ENCODE results near the gene TCF7L1. TPM values are rescaled to one million over a fixed set of nuclear protein-coding genes. Genes with fewer than 3 reads are reported as not detected.

TCF7L1 gene, protein sequence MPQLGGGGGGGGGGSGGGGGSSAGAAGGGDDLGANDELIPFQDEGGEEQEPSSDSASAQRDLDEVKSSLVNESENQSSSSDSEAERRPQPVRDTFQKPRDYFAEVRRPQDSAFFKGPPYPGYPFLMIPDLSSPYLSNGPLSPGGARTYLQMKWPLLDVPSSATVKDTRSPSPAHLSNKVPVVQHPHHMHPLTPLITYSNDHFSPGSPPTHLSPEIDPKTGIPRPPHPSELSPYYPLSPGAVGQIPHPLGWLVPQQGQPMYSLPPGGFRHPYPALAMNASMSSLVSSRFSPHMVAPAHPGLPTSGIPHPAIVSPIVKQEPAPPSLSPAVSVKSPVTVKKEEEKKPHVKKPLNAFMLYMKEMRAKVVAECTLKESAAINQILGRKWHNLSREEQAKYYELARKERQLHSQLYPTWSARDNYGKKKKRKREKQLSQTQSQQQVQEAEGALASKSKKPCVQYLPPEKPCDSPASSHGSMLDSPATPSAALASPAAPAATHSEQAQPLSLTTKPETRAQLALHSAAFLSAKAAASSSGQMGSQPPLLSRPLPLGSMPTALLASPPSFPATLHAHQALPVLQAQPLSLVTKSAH
- total RNA-seq = 2.3 and 3.2 TPM in 2 replicates

DNA sequence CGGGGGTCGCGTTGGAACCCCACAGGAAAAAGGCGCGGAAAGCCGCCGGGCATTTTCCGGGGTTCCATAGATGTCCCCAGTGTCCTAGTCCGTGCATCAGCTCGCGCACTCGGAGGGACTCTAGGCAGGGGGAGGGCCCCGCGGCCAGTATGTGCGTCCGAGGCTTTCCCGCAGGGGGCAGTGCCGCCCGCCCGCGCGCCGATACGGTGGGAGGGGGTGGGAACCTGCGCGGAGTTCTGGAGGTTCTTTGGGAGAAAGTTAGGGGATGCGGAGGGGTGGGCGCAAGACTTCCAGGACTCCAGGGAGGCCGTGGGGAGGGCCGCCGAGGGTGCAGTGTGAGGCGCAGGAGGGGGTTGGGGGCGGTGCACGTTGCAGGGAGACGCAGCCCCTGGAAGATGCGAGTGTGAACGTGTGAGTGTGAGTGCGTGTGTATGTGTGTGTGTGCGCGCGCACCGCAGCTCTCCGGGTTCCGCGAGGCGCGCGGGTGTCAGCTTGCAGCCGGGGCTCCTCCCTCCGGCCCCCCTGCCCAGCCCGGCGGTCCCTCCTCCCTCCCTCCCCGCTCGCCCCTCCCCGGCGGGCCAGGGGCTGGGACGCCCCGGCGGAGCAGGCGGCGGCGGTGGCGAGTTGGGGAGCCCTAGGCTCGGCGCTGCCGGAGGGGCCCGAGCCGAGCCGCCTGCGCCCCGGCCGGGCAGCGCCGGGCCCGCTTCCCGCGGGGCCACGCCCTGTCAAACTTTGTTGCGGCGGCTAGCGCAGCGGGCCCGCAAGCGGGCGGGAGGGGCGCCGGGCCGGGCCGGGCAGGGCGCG, at the start of gene TCF7L1:
Gene TCF7L1 (plus strand): TSS at position 559 of the 804 bp plus-strand sequence. CDS start 293 bp downstream, outside the sequence.

DNA sequence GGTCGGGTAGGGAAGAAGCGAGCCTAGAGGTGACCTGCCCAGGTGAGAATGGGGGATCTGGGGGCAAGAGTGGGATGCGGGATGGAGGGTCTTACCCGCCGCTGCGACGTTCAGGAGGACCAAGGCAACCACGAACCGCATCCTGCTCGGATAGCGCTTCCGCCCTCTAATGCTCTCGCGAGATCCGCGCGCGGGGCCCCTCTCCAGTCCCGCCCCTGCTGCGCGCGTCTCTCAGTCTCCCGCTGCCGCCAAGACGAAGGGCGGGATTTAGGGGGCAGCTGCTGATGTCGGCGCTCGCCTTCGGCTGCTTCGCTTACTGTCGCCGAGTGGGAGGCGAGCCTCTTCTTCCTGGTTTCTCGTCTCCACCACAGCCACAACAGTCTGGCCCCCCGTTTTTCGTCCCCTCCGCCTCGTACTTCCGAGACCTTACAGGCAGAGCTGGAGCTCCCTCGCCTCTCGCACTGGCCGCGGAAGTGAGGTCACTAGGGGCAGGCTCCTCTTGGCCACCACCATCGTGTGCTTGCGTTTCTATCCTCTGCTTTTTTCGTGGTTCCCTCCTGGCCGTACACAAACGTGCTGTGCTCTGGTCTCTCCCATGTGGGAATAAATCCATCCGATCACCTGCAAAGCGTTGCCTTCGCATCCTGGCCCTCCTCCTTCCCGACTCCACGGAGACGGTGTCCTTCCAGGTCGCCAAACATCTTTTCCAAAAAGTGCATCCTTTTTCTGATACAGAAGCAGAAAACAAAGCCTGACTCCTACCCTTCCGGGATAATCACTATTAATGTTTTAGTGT, 194.8 kb downstream of the TCF7L1 start, which contains the start of gene TGOLN2:
Gene TGOLN2 (minus strand): TSS at position 168 of the 796 bp plus-strand sequence. CDS start 27 bp downstream, at position 141.

DNA sequence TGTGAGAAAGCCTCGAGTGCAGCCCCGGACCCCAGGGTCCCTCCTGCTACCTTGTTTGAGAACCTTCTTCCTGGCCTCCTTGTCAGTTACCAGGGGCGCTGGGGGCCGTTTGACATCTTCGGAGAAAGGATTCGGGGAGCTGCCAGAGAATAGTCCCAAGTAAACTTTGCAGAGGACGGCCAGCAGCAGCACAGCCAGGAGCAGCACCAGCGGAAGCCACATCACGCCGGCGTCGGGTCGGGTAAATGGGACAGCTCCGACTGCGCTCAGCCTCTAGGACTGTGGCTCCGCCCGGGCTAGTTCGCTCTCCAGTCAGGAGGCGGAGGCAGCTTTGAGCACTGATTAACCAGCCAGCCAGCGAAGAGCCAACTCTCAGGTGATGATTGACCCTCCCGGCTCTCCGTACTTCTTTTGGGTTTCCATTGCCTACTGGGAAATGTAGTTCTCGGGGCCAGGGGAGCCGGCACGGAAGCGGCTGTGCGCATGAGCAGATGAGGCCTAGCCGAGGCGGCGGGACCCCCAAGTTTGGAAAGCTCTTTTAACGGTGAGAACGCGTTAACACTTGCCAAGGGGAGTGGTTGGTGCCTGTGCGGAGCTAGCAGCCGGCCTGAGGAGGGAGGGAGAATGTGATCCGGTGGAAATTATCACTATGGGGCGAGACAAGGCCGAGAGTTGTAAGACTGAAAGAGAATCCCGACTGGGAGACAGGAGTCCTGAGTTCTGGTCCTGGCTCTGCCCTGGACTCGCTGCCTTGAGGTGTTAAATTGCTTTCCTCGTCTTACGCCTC, 221.3 kb downstream of the TCF7L1 start, which contains the start of the genes ELMOD3 and RETSAT:
Gene ELMOD3 (plus strand): TSS at position 484 of the 787 bp plus-strand sequence. CDS start 2,430 bp downstream, outside the sequence.
Gene RETSAT (minus strand): TSS at position 243 of the 787 bp plus-strand sequence. CDS start 21 bp downstream, at position 222.

Other genes with a start within 250 kb of the TCF7L1 start
- 7,169 and 10,030 TPM in 2 replicates for gene TMSB10, start 227.7 kb upstream of the TCF7L1 start, total RNA-seq
- gene KCMF1, start 162.2 kb upstream of the TCF7L1 start, total RNA-seq = 85.7 and 87.5 TPM in 2 replicates
- 108 and 121 TPM in 2 replicates for gene TGOLN2, start 194.6 kb downstream of the TCF7L1 start, total RNA-seq
- gene RETSAT, start 221.1 kb downstream of the TCF7L1 start, total RNA-seq = 49.6 and 72.9 TPM in 2 replicates
- gene ELMOD3, start 221.4 kb downstream of the TCF7L1 start, total RNA-seq = 14.4 and 20.6 TPM in 2 replicates

Data from uterine smooth muscle cell (primary cell).